DOHH2 (cell line): ENCODE results near the gene PPM1N.

ENCODE experiments used
- EZH2phosphoT487 ChIP-seq: fragments of 200-600 bp; sonication (generic); IDR thresholded peaks from 2 replicates; pipeline ENCODE4 v1.6.1; 2017; ENCODE audit warnings: borderline replicate concordance, mild to moderate bottlenecking, antibody characterized with exemption, low read length, moderate library complexity, mixed read lengths
- TF ChIP-seq, protein P1 (sequence below): fragments of 200-600 bp; sonication (generic); IDR thresholded peaks from one replicate; pipeline ENCODE4 v1.5.1; 2014; ENCODE audit warnings: antibody characterized with exemption, mild to moderate bottlenecking, low read depth, low read length; ENCODE audit not compliant: poor library complexity, severe bottlenecking

DNA sequence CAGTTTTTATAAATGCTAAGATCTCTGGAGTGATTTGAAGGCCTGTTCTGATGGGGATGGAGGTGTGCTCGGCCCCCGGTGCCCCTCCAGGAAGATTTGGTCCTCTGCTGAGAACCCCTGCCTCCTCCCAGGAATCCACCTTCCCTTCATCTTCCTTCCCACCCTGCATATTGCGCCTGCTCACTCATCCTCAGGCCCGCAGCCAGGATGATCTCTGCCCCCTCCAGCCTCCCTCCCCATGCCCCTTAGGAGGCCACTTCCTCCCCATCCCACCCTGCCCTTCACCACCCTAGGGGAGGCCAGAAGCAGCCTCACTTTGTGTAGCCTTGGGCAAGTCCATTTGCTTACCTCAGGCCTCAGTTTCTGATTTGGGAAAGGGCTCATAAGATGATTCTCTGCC is 28.7 kb downstream of the PPM1N start:
- TF ChIP-seq, protein P1, sequence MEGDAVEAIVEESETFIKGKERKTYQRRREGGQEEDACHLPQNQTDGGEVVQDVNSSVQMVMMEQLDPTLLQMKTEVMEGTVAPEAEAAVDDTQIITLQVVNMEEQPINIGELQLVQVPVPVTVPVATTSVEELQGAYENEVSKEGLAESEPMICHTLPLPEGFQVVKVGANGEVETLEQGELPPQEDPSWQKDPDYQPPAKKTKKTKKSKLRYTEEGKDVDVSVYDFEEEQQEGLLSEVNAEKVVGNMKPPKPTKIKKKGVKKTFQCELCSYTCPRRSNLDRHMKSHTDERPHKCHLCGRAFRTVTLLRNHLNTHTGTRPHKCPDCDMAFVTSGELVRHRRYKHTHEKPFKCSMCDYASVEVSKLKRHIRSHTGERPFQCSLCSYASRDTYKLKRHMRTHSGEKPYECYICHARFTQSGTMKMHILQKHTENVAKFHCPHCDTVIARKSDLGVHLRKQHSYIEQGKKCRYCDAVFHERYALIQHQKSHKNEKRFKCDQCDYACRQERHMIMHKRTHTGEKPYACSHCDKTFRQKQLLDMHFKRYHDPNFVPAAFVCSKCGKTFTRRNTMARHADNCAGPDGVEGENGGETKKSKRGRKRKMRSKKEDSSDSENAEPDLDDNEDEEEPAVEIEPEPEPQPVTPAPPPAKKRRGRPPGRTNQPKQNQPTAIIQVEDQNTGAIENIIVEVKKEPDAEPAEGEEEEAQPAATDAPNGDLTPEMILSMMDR, result no peak
- TF ChIP-seq EZH2phosphoT487, result no peak
